Hepatocyte (in vitro differentiated cells): ENCODE data around the gene PRKCZ. TPM values are rescaled to one million over a fixed set of nuclear protein-coding genes. Genes with fewer than 3 reads are reported as not detected.
"Not testable (repeated sequence)": the region's sequence is repeated elsewhere in the genome, so short reads cannot be mapped to it uniquely, and the experiment has no call there.

Experiments used
- DNase-seq: peaks from one replicate; pipeline ENCODE4 v3.0.0-alpha.2; 2016; ENCODE audit warnings: low spot score
- H2AFZ ChIP-seq: fragments of 200-600 bp; sonication (generic); 2 replicates; pipeline ENCODE4 v1.6.0; 2016; ENCODE audit warnings: antibody characterized with exemption, mild to moderate bottlenecking
- H3K27ac ChIP-seq: fragments of 200-600 bp; sonication (generic); 2 replicates; pipeline ENCODE4 v1.5.1; 2016; ENCODE audit warnings: mild to moderate bottlenecking
- H3K27me3 ChIP-seq: fragments of 200-600 bp; sonication (generic); 2 replicates; pipeline ENCODE4 v1.6.1; 2016
- H3K36me3 ChIP-seq: fragments of 200-600 bp; sonication (generic); replicated peaks from 2 replicates; pipeline ENCODE4 v1.5.1; 2016; ENCODE audit warnings: low read depth; ENCODE audit not compliant: insufficient read depth
- H3K4me1 ChIP-seq: fragments of 200-600 bp; sonication (generic); 2 replicates; pipeline ENCODE4 v1.5.1; 2016; ENCODE audit warnings: mild to moderate bottlenecking, moderate library complexity; ENCODE audit not compliant: insufficient read depth
- H3K4me2 ChIP-seq: fragments of 200-600 bp; sonication (generic); 2 replicates; pipeline ENCODE4 v1.6.0; 2016
- H3K4me3 ChIP-seq: fragments of 200-600 bp; sonication (generic); 2 replicates; pipeline ENCODE4 v1.5.1; 2016; ENCODE audit warnings: mild to moderate bottlenecking
- H3K79me2 ChIP-seq: fragments of 200-600 bp; sonication (generic); 2 replicates; pipeline ENCODE4 v1.6.0; 2017; ENCODE audit warnings: mild to moderate bottlenecking
- H3K9me2 ChIP-seq: fragments of 200-600 bp; sonication (generic); replicated peaks from 2 replicates; pipeline ENCODE4 v1.6.0; 2017; ENCODE audit warnings: mild to moderate bottlenecking; ENCODE audit not compliant: insufficient read depth
- H3K9me3 ChIP-seq: fragments of 200-600 bp; sonication (generic); 2 replicates; pipeline ENCODE4 v1.5.1; 2016; ENCODE audit warnings: low read depth, mild to moderate bottlenecking
- H4K20me1 ChIP-seq: fragments of 200-600 bp; sonication (generic); 2 replicates; pipeline ENCODE4 v1.6.0; 2016; ENCODE audit warnings: mild to moderate bottlenecking; ENCODE audit not compliant: insufficient read depth, poor library complexity, severe bottlenecking
- EZH2 ChIP-seq: fragments of 200-600 bp; sonication (generic); IDR thresholded peaks from 2 replicates; pipeline ENCODE4 v1.6.1; 2016; ENCODE audit warnings: antibody characterized with exemption, mild to moderate bottlenecking, borderline replicate concordance
- EZH2phosphoT487 ChIP-seq: fragments of 200-600 bp; sonication (generic); IDR thresholded peaks from one replicate; pipeline ENCODE4 v1.6.1; 2018; ENCODE audit warnings: antibody characterized with exemption, mild to moderate bottlenecking, low read depth, moderate library complexity; ENCODE audit not compliant: unreplicated experiment, severe bottlenecking
- WGBS: methylation state at CpG from one replicate; pipeline ENCODE4 v1.1.6; 2016; ENCODE audit warnings: low lambda C conversion rate; ENCODE audit errors: missing lambda C conversion rate; 5-methylcytosine and 5-hydroxymethylcytosine counted together
- polyA plus RNA-seq: library from polyadenylated mRNA; unstranded; fragments of >200 nt; fragmentation: Nextera tagmentation; extraction: Ambion mirVana; gene quantifications from 2 replicates; pipeline ENCODE4 v1.2.1, GENCODE V29; 2016
- total RNA-seq: library from RNA; depleted of rRNA; stranded (reverse); fragments of >200 nt; gene quantifications from 2 replicates; pipeline ENCODE4 v1.2.3, GENCODE V29; 2014
- TF ChIP-seq, protein P1 (sequence below): fragments of 200-600 bp; sonication (generic); IDR thresholded peaks from 2 replicates; pipeline ENCODE4 v1.5.1; 2016; ENCODE audit warnings: antibody characterized with exemption, mild to moderate bottlenecking; ENCODE audit not compliant: poor library complexity

The PRKCZ gene
- total and polyA plus RNA-seq, 2 experiments from 2014 or later = 41.0 to 52.3 TPM

DNA sequence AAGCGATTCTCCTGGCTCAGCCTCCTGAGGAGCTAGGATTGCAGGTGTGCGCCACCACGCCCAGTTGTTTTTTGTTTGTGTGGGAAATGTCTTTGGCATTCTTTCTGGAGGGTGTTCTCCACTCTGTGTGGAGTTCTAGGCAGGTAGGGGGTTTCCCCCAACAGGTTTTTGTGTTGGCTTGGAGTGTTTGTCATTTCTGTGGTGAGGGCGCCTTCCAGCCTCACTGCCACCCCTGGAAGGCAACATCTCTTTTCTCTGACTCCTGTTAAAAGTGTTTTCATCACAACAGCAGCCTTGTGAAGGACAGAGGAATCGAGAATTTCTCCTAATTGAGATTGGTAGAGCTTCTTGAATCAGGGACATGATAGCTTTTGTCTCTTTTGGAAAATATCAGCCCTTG is 69.7 kb downstream of the PRKCZ start:
- Histone ChIP-seq H3K27ac (no peak overlapping the region), H3K9me3 (no peaks in the 10 kb centered on the region), H3K4me1 (no peaks in the 10 kb centered on the region)

DNA sequence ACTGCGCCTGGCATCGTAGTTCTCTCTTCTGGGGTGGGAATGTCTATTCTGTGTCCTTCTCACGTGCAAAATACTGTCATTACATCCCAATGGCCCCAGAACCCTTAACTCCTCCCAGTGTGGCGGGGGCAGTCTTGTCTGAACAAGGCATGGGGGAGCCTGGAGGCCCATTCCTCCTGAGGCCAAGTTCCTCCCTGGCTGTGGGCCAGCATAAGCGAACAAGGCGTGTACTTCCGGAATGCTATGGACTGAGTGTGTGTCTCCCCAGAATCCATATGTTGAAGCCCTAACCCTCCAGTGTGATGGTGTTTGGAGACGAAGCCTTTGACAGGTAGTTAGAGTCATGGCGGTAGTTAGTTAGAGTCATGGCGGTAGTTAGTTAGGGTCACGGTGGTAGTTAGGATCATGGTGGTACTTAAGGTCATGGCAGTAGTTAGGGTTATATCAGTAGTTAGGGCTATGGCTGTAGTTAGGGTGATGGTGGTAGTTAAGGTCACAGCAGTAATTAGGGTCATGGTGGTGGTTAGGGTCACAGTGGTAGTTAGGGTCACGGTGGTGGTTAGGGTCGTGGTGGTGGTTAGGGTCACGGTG is 71.0 kb downstream of the PRKCZ start:
- no peaks in the 10 kb centered on the region for H3K9me3 ChIP-seq
- H3K79me2 ChIP-seq = peaks cover 22% of the 10 kb centered on the region
- DNase-seq = no peak
- H3K27ac ChIP-seq = no peak overlapping the region
- 82% methylated on average over 14 of the region's 14 CpGs for WGBS
- no peaks in the 10 kb centered on the region for H3K4me1 ChIP-seq
- H3K36me3 ChIP-seq = no peaks in the 10 kb centered on the region
- no peak for TF ChIP-seq EZH2
- TF ChIP-seq, protein P1, sequence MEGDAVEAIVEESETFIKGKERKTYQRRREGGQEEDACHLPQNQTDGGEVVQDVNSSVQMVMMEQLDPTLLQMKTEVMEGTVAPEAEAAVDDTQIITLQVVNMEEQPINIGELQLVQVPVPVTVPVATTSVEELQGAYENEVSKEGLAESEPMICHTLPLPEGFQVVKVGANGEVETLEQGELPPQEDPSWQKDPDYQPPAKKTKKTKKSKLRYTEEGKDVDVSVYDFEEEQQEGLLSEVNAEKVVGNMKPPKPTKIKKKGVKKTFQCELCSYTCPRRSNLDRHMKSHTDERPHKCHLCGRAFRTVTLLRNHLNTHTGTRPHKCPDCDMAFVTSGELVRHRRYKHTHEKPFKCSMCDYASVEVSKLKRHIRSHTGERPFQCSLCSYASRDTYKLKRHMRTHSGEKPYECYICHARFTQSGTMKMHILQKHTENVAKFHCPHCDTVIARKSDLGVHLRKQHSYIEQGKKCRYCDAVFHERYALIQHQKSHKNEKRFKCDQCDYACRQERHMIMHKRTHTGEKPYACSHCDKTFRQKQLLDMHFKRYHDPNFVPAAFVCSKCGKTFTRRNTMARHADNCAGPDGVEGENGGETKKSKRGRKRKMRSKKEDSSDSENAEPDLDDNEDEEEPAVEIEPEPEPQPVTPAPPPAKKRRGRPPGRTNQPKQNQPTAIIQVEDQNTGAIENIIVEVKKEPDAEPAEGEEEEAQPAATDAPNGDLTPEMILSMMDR = no peak
- TF ChIP-seq EZH2phosphoT487 = no peak
- no peak overlapping the region for H3K4me3 ChIP-seq
- H3K9me2 ChIP-seq = no peaks in the 10 kb centered on the region
- H4K20me1 ChIP-seq = no peaks in the 10 kb centered on the region
- H2AFZ ChIP-seq = no peak overlapping the region
- H3K27me3 ChIP-seq = no peaks in the 10 kb centered on the region
- no peak overlapping the region for H3K4me2 ChIP-seq

More for the DNA sequence above, 69.7 kb downstream of the PRKCZ start:
- no peaks in the 10 kb centered on the region for H4K20me1 ChIP-seq
- TF ChIP-seq EZH2phosphoT487 (no peak), EZH2 (no peak)
- no peaks in the 10 kb centered on the region for H3K36me3 ChIP-seq
- H3K9me2 ChIP-seq = no peaks in the 10 kb centered on the region
- H3K4me2 ChIP-seq = no peak overlapping the region
- 95% methylated on average over 5 of the region's 5 CpGs for WGBS
- no peak overlapping the region for H2AFZ ChIP-seq
- H3K4me3 ChIP-seq = no peak overlapping the region
- no peak for DNase-seq
- no peaks in the 10 kb centered on the region for H3K27me3 ChIP-seq
- H3K79me2 ChIP-seq = peaks cover 22% of the 10 kb centered on the region

DNA sequence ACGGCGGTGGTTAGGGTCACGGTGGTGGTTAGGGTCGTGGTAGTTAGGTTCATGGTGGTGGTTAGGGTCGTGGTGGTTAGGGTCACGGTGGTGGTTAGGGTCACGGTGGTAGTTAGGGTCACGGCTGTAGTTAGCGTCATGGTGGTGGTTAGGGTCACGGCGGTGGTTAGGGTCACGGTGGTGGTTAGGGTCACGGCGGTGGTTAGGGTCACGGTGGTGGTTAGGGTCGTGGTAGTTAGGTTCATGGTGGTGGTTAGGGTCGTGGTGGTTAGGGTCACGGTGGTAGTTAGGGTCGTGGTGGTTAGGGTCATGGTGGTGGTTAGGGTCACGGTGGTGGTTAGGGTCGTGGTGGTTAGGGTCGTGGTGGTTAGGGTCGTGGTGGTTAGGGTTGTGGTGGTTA is 71.6 kb downstream of the PRKCZ start:
- not testable (repeated sequence) for H2AFZ ChIP-seq, H3K9me2 ChIP-seq, H3K9me3 ChIP-seq, H3K4me1 ChIP-seq, H3K36me3 ChIP-seq, H3K27me3 ChIP-seq, H3K4me2 ChIP-seq, DNase-seq, H3K4me3 ChIP-seq, H3K27ac ChIP-seq, H4K20me1 ChIP-seq
- peaks cover 19% of the 10 kb centered on the region for H3K79me2 ChIP-seq
- 41% methylated on average over 7 of the region's 23 CpGs for WGBS

DNA sequence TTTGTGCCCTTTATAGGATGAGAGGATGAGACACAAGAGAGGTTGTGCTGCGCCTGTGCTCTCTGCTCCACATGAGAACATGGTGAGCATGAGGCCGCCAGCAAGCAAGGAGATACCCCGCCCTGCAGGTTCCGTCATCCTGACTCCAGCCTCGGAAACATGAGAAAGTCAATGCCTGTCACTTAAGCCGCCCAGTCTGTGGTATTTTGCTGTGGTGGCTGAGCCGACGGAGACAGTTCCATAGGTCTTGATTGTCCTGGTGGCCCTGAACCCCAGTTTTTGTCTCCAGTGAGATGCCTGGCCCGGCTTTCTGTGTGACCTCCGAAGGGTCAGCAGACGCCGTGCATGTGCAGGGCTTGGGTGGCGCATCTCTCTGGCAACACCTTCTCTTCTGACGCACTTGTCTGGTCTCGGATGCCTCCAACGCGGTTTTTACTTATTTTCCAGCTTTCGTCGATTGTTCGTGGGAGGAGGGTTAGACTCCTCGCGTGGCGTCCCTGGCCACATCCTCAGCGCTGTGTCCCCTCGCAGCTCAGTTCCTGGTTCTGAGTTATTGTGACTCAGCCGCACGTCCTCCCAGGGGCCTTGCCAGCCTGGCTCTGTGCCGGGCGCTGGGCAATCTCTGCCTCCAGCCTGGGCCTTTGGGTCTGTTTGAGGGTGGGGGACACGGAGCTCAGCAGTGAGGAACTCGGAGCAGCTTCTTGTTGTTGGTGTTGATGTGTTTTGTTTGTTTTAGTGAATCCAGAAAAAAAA is 74.4 kb downstream of the PRKCZ start:
- Histone ChIP-seq H3K4me1 (no peaks in the 10 kb centered on the region), H3K36me3 (no peaks in the 10 kb centered on the region), H3K4me3 (no peak overlapping the region), H4K20me1 (no peaks in the 10 kb centered on the region), H3K79me2 (peaks cover 10% of the 10 kb centered on the region), H3K4me2 (no peak overlapping the region), H3K27ac (no peak overlapping the region), H2AFZ (no peak overlapping the region), H3K9me2 (no peaks in the 10 kb centered on the region), H3K9me3 (no peaks in the 10 kb centered on the region), H3K27me3 (no peaks in the 10 kb centered on the region)
- DNase-seq = no peak
- TF ChIP-seq EZH2 (no peak), EZH2phosphoT487 (no peak)
- TF ChIP-seq, protein P1 = no peak
- WGBS = 93% methylated on average over 31 of the region's 31 CpGs
